Testis (tissue), 3 donors: ENCODE data around the gene HOXB8. TPM values are rescaled to one million over a fixed set of nuclear protein-coding genes. Genes with fewer than 3 reads are reported as not detected.
A peak's percentile ranks its signal among the peaks of the same experiment; 100 is the strongest.

Experiments used
- DNase-seq: peaks from one replicate; pipeline ENCODE4 v3.0.0-alpha.2; 2019
- H3K27ac ChIP-seq, 2 donors: fragments of 200-600 bp; sonication (generic); one replicate each; pipeline ENCODE4 v1.5.1; 2019
- H3K27me3 ChIP-seq: fragments of 200-600 bp; sonication (generic); one replicate; pipeline ENCODE4 v1.5.1; 2019
- H3K36me3 ChIP-seq: fragments of 200-600 bp; sonication (generic); one replicate; pipeline ENCODE4 v1.5.1; 2017; ENCODE audit warnings: low read depth; ENCODE audit errors: missing control alignments
- H3K4me1 ChIP-seq: fragments of 200-600 bp; sonication (generic); one replicate; pipeline ENCODE4 v1.5.1; 2019
- H3K4me3 ChIP-seq, 2 donors: fragments of 200-600 bp; sonication (generic); one replicate each; pipeline ENCODE4 v1.5.1; 2017 to 2019
- H3K9me3 ChIP-seq: fragments of 200-600 bp; sonication (generic); one replicate; pipeline ENCODE4 v1.5.1; 2017
- POLR2A ChIP-seq: fragments of 450-650 bp; IDR thresholded peaks from one replicate; pipeline ENCODE4 v1.6.1; 2017; ENCODE audit warnings: antibody characterized with exemption, mild to moderate bottlenecking, moderate library complexity
- WGBS, 2 donors: methylation state at CpG; one replicate each; pipeline ENCODE4 v1.1.5; 2018; 5-methylcytosine and 5-hydroxymethylcytosine counted together
- intact Hi-C: fragments of 100-400 bp; cut with DNase I; formaldehyde crosslinking; loops from one replicate; pipeline ENCODE4 v1.15.1; 2023; ENCODE audit warnings: low total_unique reads
- polyA plus RNA-seq: library from polyadenylated mRNA; stranded (reverse); fragments of 350-450 nt; fragmentation: Illumina TruSeq; extraction: RNeasy Lipid Tissue Mini Kit (QIAGEN cat#74804); gene quantifications from one replicate; pipeline ENCODE4 v1.2.3, GENCODE V29; 2014; ENCODE audit warnings: low read depth, low replicate concordance; ENCODE audit not compliant: insufficient read depth
- total RNA-seq, 2 donors: library from RNA; depleted of rRNA; stranded (reverse); fragments of >200 nt; gene quantifications; one replicate each; pipeline ENCODE4 v1.2.3, GENCODE V29; 2016
- TF ChIP-seq, protein P1 (sequence below), 3 experiments: fragments of 450-650 bp in 2 of 3; fragments of 200-600 bp in 1 of 3; sonication (generic) in 1 of 3; IDR thresholded peaks; one replicate each; pipeline ENCODE4 v1.5.1; 2016 to 2019; ENCODE audit warnings: antibody characterized with exemption in 3 of 3, mild to moderate bottlenecking in 2 of 3, moderate library complexity in 1 of 3

HOXB8 gene
- total and polyA plus RNA-seq, 3 donors from 2014 or later: 1.2 to 2.7 (median 2.0) TPM

DNA sequence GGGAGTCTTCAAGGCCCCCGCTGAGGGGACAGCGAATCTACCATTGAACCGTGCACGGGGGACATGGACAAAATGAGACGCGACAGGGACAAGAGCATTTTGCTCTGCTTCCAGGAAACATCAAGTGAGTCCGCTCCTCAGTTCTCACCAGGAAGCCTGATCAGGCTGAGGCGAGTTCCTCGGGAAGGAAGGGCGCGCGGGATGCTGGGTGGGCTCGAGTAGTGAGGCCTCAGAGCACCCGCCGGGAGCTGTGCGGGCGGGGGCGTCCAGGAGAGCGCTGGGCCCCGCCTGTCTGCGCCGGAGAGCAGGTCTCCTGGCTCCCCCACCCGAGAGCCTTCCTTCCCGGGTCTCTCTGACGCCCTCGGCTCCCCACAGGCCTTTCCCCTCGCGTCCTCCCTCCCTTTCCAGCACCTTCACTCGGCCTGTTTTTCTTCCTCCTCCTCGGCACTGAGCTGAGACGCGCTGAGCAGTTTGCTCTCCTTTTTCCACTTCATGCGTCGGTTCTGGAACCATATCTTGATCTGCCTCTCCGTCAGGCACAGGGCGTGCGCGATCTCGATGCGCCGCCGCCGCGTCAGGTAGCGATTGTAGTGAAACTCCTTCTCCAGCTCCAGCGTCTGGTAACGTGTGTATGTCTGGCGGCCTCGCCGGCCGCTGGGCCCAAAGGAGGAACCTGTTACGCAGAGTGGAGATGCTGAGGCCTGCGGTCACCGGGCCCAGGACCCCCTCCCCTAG lies 18.9 kb downstream of the HOXB8 start:
- no peaks in the 10 kb centered on the region for H3K36me3 ChIP-seq
- DNase-seq: no peak
- H3K4me1 ChIP-seq: no peaks in the 10 kb centered on the region
- WGBS, 2 donors: 9 to 15% methylated on average over 39 to 54 of the region's 54 CpGs
- TF ChIP-seq, protein P1, sequence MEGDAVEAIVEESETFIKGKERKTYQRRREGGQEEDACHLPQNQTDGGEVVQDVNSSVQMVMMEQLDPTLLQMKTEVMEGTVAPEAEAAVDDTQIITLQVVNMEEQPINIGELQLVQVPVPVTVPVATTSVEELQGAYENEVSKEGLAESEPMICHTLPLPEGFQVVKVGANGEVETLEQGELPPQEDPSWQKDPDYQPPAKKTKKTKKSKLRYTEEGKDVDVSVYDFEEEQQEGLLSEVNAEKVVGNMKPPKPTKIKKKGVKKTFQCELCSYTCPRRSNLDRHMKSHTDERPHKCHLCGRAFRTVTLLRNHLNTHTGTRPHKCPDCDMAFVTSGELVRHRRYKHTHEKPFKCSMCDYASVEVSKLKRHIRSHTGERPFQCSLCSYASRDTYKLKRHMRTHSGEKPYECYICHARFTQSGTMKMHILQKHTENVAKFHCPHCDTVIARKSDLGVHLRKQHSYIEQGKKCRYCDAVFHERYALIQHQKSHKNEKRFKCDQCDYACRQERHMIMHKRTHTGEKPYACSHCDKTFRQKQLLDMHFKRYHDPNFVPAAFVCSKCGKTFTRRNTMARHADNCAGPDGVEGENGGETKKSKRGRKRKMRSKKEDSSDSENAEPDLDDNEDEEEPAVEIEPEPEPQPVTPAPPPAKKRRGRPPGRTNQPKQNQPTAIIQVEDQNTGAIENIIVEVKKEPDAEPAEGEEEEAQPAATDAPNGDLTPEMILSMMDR (IDR thresholded peaks at IDR 0.05): no peak
- TF ChIP-seq POLR2A: no peak
- H3K27ac ChIP-seq: no peak overlapping the region
- intact Hi-C loops: loop anchor here (10.0 kb wide), 1 partner anchor 101 kb away; no protein-coding TSS in a partner anchor
- H3K9me3 ChIP-seq: no peaks in the 10 kb centered on the region
- no peaks in the 10 kb centered on the region for H3K27me3 ChIP-seq
- H3K4me3 ChIP-seq: peak overlapping the region in 1 of 2 donors; percentile 12

DNA sequence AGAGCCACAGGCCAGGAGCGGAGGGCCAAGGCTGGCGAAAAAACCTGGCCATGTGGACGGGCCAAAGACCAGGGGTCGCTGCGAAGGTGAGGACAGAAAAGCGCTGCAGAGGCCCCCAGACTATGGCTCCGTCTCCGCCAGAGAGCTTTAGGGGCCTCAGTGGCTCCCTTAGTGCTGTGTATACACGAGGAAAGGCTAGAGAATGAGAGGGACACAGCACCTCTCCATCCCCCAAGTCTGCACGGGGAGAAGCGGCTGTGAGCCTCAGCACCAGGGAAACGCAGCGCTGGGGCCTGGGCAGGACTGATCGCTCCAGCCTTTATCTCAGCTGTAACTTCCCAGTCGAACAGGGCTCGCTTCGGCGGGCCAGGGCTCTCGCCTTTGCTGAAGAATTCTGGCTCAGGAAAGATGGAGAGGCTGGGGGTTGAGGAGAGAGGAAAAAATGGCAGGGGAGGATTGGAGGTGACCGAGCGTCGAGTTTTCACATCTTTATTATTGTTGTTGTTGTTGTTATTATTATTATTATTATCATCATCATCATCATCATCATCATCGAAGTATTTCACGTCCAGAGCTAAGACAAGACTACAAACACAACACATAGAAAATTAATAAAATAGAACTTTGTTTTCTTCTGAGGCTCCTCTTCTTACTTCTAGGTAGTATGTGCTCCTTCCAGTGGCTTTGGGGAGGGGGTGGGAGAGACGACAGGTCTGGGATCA lies 19.7 kb downstream of the HOXB8 start:
- Histone ChIP-seq H3K9me3 (no peaks in the 10 kb centered on the region), H3K27ac (no peak overlapping the region), H3K4me3 (no peak overlapping the region), H3K4me1 (no peaks in the 10 kb centered on the region), H3K27me3 (no peaks in the 10 kb centered on the region), H3K36me3 (no peaks in the 10 kb centered on the region)
- whole genome bisulfite sequencing, 2 donors: 34 to 48% methylated on average over 24 to 25 of the region's 25 CpGs
- no peak for DNase-seq
- no peak for TF ChIP-seq POLR2A
- TF ChIP-seq, protein P1 (IDR thresholded peaks at IDR 0.05): no peak
- intact Hi-C loops: loop anchor here (10.0 kb wide), 1 partner anchor 101 kb away; no protein-coding TSS in a partner anchor

DNA sequence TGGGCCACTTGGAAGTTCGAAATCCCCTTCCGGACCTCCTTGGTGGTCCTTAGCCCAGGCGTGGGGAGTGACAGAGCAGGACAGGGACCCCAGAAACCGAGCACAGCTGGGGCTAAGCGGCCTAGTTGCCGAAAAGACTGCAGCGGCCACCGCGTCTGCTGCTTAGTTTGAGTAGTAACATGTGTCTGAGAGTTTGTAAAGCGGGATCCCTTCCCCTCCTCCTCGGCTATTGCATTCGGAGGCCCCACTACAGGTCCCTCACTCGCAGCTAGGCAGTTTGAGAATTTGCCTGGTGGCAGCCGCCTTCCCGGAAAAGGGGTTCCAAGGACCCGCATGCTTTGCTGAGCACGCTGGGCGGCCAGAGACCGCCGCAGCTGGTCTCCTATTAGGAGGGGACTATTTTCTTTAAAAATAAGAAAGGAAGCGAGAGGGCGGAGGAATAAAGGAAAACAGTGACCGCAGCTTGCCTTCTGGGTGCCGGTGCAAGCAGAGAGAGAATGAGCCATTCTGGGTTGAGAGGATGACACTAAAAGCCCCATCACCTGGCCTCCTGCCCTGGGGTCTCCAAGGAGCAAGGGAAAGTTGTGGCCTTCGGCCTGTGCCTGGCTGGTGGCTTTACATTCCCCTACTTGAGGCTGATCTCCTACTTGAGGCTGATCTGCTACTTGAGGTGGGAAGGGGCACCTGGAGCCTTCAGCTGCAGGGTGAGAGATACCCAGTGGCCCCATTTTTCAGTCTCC lies 20.4 kb downstream of the HOXB8 start:
- H3K9me3 ChIP-seq: no peaks in the 10 kb centered on the region
- no peaks in the 10 kb centered on the region for H3K4me1 ChIP-seq
- no peak overlapping the region for H3K27ac ChIP-seq
- H3K36me3 ChIP-seq: no peaks in the 10 kb centered on the region
- peak overlapping the region in 1 of 2 donors; percentile 30 for H3K4me3 ChIP-seq
- H3K27me3 ChIP-seq: no peaks in the 10 kb centered on the region
- 20 to 24% methylated on average over 12 to 25 of the region's 25 CpGs for WGBS, 2 donors
- DNase-seq: no peak
- intact Hi-C loops: loop anchor here (10.0 kb wide), 1 partner anchor 100 kb away; no protein-coding TSS in a partner anchor
- no peak for TF ChIP-seq POLR2A
- TF ChIP-seq, protein P1 (IDR thresholded peaks at IDR 0.05): no peak

DNA sequence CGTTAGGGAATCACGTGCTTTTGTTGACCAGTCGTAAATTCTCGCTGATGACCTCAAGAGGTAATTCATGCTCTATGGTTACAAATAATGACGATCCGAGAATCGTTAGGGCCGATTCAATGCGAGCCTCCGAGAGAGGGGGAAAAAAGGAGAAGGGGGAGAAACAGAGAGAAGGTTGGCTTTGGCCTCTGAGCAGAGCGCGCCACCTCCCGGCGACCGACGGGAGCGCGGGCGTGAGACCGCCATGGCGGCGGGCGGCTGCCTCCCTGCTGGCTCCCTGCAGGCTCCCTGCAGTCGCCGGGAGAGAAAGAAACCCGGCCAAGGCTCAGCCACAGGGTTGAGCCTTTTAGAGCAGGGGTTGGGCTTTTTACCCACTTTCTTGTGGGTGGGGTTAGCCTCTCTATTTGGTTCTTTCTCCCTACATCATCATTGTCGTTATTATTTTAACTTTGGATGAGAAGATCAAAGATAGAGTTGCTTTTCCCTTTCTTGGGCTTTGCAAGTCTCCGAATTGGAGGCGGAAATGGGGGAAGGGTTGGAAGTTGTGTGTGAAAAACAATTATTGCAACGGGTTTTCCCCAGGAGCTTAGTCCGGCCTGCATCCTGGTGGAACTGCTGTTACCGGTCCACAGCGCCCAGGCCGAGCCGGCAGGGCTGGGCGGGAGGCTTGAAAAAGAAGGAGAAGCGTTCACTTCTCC lies 21.1 kb downstream of the HOXB8 start:
- no peaks in the 10 kb centered on the region for H3K36me3 ChIP-seq
- WGBS, 2 donors: 6 to 10% methylated on average over 35 to 37 of the region's 37 CpGs
- intact Hi-C loops: loop anchor here (10.0 kb wide), 1 partner anchor 99 kb away; no protein-coding TSS in a partner anchor
- H3K4me3 ChIP-seq: peak overlapping the region; percentile 18 to 30
- peak; percentile 76 for DNase-seq
- no peak overlapping the region for H3K27ac ChIP-seq
- H3K9me3 ChIP-seq: no peaks in the 10 kb centered on the region
- no peak for TF ChIP-seq POLR2A
- TF ChIP-seq, protein P1 (IDR thresholded peaks at IDR 0.05): peak in 2 of 3 experiments; percentile 64 to 65
- no peaks in the 10 kb centered on the region for H3K27me3 ChIP-seq
- no peaks in the 10 kb centered on the region for H3K4me1 ChIP-seq
